Measurements from ENCODE around the gene SMYD3.

DNA sequence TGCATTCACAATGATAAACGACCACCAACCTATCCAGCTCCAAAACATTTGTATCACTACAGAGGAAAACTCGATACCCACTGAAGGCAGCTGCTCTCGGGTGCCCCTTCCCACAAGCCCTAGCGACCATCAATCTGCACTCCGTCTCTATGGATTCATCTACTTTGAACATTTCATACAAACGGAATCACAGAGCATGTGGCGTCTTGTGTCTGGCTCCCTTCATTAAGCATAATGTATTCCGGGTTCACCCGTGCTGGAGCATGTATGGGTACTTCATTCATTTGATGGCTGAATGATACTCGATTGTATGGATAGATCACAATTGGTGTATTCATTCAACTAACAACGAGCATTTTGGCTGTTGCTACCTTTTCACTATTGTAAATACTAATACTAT lies 340.2 kb downstream of the SMYD3 start:
- TF ChIP-seq, protein P1, sequence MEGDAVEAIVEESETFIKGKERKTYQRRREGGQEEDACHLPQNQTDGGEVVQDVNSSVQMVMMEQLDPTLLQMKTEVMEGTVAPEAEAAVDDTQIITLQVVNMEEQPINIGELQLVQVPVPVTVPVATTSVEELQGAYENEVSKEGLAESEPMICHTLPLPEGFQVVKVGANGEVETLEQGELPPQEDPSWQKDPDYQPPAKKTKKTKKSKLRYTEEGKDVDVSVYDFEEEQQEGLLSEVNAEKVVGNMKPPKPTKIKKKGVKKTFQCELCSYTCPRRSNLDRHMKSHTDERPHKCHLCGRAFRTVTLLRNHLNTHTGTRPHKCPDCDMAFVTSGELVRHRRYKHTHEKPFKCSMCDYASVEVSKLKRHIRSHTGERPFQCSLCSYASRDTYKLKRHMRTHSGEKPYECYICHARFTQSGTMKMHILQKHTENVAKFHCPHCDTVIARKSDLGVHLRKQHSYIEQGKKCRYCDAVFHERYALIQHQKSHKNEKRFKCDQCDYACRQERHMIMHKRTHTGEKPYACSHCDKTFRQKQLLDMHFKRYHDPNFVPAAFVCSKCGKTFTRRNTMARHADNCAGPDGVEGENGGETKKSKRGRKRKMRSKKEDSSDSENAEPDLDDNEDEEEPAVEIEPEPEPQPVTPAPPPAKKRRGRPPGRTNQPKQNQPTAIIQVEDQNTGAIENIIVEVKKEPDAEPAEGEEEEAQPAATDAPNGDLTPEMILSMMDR (conservative IDR thresholded peaks at IDR 0.05; ENCODE audit: low read length) = no peak
- no peak for TF ChIP-seq EZH2phosphoT487 (IDR thresholded peaks at IDR 0.05; ENCODE audit: borderline replicate concordance)

Data from Loucy (cell line).